Measurements from ENCODE around the gene TCF4. TPM values are rescaled to one million over a fixed set of nuclear protein-coding genes. Genes with fewer than 3 reads are reported as not detected.

Gene TCF4
- polyA plus RNA-seq, 1 of the 3 experiments (the other 2 are of a cell fraction): 39.1 TPM

DNA sequence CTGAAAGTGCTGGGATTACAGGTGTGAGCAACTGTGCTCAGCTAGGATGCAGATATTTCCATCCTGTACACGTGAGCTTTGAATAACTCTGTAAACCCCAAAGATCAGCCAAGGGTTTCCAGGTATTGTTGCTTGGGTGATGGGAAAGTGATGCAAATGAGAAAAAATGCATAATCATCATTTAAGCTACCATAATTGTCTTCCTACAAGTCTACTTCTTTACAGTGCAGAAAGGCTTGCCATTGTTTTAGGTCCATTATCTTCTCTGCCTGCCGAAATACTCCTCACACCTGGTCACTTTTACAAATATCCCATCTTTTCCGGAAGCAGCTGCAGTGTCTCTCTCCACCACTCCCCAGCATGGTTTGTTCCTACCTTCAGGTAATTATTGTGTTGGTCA, 368.9 kb downstream of the TCF4 start:
- Histone ChIP-seq H3K36me3 (replicated peaks in 1 of 2; ENCODE audit: control insufficient read depth in 1 of 2, insufficient read depth in 2 of 2, low read length in 1 of 2) (peaks cover 7 to 9% of the 10 kb centered on the region in 2 experiments), H3K4me2 (no peak overlapping the region), H3K4me3 (ENCODE audit: low read depth in 2 of 2, low read length in 1 of 2) (no peak overlapping the region), H3K9me3 (no peaks in the 10 kb centered on the region), H3K79me2 (ENCODE audit: insufficient read depth) (no peaks in the 10 kb centered on the region), H2AFZ (ENCODE audit: low read depth) (no peak overlapping the region), H3K4me1 (ENCODE audit: control insufficient read depth in 1 of 2, insufficient read depth in 2 of 2, low read depth in 1 of 2, low read length in 1 of 2) (no peaks in the 10 kb centered on the region; a peak in 2 of 4 replicates), H3K9me2 (no peaks in the 10 kb centered on the region), H3K9ac (no peak overlapping the region), H3K27me3 (ENCODE audit: insufficient read depth) (no peaks in the 10 kb centered on the region), H3F3A (replicated peaks; ENCODE audit: insufficient read depth) (peaks cover 3% of the 10 kb centered on the region), H4K20me1 (ENCODE audit: insufficient read depth) (no peaks in the 10 kb centered on the region), H3K27ac (ENCODE audit: low read depth in 2 of 2, low read length in 1 of 2) (no peak overlapping the region)
- 82% methylated on average over 3 of the region's 3 CpGs for WGBS (ENCODE audit: low lambda C conversion rate)
- no peak for TF ChIP-seq RXRA (IDR thresholded peaks at IDR 0.05; ENCODE audit: borderline replicate concordance, low read depth)
- no peak for TF ChIP-seq JUND (IDR thresholded peaks at IDR 0.05)
- TF ChIP-seq RAD21 (IDR thresholded peaks at IDR 0.05; ENCODE audit: low read length): no peak
- TF ChIP-seq MXI1 (IDR thresholded peaks at IDR 0.05; ENCODE audit: low read depth, low read length): no peak
- TF ChIP-seq, protein P1, sequence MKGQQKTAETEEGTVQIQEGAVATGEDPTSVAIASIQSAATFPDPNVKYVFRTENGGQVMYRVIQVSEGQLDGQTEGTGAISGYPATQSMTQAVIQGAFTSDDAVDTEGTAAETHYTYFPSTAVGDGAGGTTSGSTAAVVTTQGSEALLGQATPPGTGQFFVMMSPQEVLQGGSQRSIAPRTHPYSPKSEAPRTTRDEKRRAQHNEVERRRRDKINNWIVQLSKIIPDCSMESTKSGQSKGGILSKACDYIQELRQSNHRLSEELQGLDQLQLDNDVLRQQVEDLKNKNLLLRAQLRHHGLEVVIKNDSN (IDR thresholded peaks at IDR 0.05; ENCODE audit: borderline replicate concordance, low read depth): no peak
- no peak for TF ChIP-seq ELF1 (IDR thresholded peaks at IDR 0.05)
- TF ChIP-seq, protein P2, sequence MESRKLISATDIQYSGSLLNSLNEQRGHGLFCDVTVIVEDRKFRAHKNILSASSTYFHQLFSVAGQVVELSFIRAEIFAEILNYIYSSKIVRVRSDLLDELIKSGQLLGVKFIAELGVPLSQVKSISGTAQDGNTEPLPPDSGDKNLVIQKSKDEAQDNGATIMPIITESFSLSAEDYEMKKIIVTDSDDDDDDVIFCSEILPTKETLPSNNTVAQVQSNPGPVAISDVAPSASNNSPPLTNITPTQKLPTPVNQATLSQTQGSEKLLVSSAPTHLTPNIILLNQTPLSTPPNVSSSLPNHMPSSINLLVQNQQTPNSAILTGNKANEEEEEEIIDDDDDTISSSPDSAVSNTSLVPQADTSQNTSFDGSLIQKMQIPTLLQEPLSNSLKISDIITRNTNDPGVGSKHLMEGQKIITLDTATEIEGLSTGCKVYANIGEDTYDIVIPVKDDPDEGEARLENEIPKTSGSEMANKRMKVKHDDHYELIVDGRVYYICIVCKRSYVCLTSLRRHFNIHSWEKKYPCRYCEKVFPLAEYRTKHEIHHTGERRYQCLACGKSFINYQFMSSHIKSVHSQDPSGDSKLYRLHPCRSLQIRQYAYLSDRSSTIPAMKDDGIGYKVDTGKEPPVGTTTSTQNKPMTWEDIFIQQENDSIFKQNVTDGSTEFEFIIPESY (IDR thresholded peaks at IDR 0.05; ENCODE audit: borderline replicate concordance, low read depth): no peak
- no peak for TF ChIP-seq GABPA (IDR thresholded peaks at IDR 0.05; ENCODE audit: low read depth)
- ChIA-PET POLR2A (no interaction called here), CTCF (interaction anchor here (1.1 to 2.6 kb wide), 2 partner anchors 15 to 51 kb away, joined by 3 to 10 read pairs; no protein-coding TSS in a partner anchor)
- DNase-seq: no peak

DNA sequence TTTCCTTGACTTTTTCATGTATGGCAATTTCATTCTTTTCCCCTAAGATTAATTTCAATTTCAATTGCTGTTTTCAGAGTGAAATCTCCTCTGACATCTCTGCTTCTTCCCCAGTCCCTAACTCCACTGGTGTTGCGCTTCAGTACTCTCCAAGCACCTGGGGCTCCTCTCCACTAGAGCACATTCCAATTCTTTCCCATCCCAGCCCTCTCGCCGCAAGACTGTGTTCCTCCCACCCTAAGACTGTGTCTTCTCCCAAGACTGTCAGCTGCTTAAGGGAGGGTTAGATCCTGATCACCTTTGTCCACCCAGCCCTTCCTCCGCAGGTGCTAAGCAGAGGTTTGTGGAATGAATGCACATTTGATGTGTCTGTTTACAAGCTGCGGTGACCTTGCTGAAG, 373.0 kb downstream of the TCF4 start:
- ChIA-PET POLR2A (no interaction called here), CTCF (interaction anchor here (1.8 kb wide), 1 partner anchor 20 kb away, joined by 11 read pairs; no protein-coding TSS in a partner anchor)
- H4K20me1 ChIP-seq (ENCODE audit: insufficient read depth): no peaks in the 10 kb centered on the region
- WGBS (ENCODE audit: low lambda C conversion rate): 98% methylated on average over 5 of the region's 5 CpGs
- H3K79me2 ChIP-seq (ENCODE audit: insufficient read depth): no peaks in the 10 kb centered on the region
- no peak overlapping the region for H3K27ac ChIP-seq (ENCODE audit: low read depth in 2 of 2, low read length in 1 of 2)
- no peaks in the 10 kb centered on the region for H3K9me3 ChIP-seq
- no peak for DNase-seq
- no peaks in the 10 kb centered on the region for H3F3A ChIP-seq (replicated peaks; ENCODE audit: insufficient read depth)
- no peaks in the 10 kb centered on the region for H3K9me2 ChIP-seq
- no peak overlapping the region for H3K4me2 ChIP-seq
- H3K36me3 ChIP-seq (replicated peaks in 1 of 2; ENCODE audit: control insufficient read depth in 1 of 2, insufficient read depth in 2 of 2, low read length in 1 of 2): no peaks in the 10 kb centered on the region
- H3K27me3 ChIP-seq (ENCODE audit: insufficient read depth): no peaks in the 10 kb centered on the region
- no peak overlapping the region for H2AFZ ChIP-seq (ENCODE audit: low read depth)
- no peak overlapping the region for H3K4me3 ChIP-seq (ENCODE audit: low read depth in 2 of 2, low read length in 1 of 2)
- H3K9ac ChIP-seq: no peak overlapping the region
- no peaks in the 10 kb centered on the region; a peak in 1 of 4 replicates for H3K4me1 ChIP-seq (ENCODE audit: control insufficient read depth in 1 of 2, insufficient read depth in 2 of 2, low read depth in 1 of 2, low read length in 1 of 2)
- TF ChIP-seq FOXJ3 (CRISPR knock-in tag; IDR thresholded peaks at IDR 0.05): no peak
- no peak for TF ChIP-seq EP300 (IDR thresholded peaks at IDR 0.05; ENCODE audit: borderline replicate concordance in 1 of 2, low read depth in 1 of 2, low read length in 1 of 2)
- TF ChIP-seq FOXM1 (IDR thresholded peaks at IDR 0.05; ENCODE audit: low read depth): no peak
- TF ChIP-seq, protein P2 (IDR thresholded peaks at IDR 0.05; ENCODE audit: borderline replicate concordance, low read depth): no peak
- no peak for TF ChIP-seq RCOR1 (IDR thresholded peaks at IDR 0.05; ENCODE audit: low read length)
- TF ChIP-seq TAF1 (IDR thresholded peaks at IDR 0.05; ENCODE audit: borderline replicate concordance, low read depth, low read length): no peak
- TF ChIP-seq SMC3 (IDR thresholded peaks at IDR 0.05; ENCODE audit: low read depth, low read length): no peak
- no peak for TF ChIP-seq FOSL2 (IDR thresholded peaks at IDR 0.05; ENCODE audit: borderline replicate concordance, low read depth)
- TF ChIP-seq IRF3 (IDR thresholded peaks at IDR 0.05; ENCODE audit: low read depth, low read length): no peak
- TF ChIP-seq GATA2 (CRISPR knock-in tag; IDR thresholded peaks at IDR 0.05): no peak
- TF ChIP-seq MXI1 (IDR thresholded peaks at IDR 0.05; ENCODE audit: low read depth, low read length): no peak
- TF ChIP-seq, protein P3, sequence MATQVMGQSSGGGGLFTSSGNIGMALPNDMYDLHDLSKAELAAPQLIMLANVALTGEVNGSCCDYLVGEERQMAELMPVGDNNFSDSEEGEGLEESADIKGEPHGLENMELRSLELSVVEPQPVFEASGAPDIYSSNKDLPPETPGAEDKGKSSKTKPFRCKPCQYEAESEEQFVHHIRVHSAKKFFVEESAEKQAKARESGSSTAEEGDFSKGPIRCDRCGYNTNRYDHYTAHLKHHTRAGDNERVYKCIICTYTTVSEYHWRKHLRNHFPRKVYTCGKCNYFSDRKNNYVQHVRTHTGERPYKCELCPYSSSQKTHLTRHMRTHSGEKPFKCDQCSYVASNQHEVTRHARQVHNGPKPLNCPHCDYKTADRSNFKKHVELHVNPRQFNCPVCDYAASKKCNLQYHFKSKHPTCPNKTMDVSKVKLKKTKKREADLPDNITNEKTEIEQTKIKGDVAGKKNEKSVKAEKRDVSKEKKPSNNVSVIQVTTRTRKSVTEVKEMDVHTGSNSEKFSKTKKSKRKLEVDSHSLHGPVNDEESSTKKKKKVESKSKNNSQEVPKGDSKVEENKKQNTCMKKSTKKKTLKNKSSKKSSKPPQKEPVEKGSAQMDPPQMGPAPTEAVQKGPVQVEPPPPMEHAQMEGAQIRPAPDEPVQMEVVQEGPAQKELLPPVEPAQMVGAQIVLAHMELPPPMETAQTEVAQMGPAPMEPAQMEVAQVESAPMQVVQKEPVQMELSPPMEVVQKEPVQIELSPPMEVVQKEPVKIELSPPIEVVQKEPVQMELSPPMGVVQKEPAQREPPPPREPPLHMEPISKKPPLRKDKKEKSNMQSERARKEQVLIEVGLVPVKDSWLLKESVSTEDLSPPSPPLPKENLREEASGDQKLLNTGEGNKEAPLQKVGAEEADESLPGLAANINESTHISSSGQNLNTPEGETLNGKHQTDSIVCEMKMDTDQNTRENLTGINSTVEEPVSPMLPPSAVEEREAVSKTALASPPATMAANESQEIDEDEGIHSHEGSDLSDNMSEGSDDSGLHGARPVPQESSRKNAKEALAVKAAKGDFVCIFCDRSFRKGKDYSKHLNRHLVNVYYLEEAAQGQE (IDR thresholded peaks at IDR 0.05; ENCODE audit: low read depth, low read length): no peak
- no peak for TF ChIP-seq RXRA (IDR thresholded peaks at IDR 0.05; ENCODE audit: borderline replicate concordance, low read depth)
